GM12892 (cell line): ENCODE results near the gene TRIM27. TPM values are rescaled to one million over a fixed set of nuclear protein-coding genes. Genes with fewer than 3 reads are reported as not detected.
"Not testable (repeated sequence)": the region's sequence is repeated elsewhere in the genome, so short reads cannot be mapped to it uniquely, and the experiment has no call there.

Experiments used
- DNase-seq: peaks from one replicate; pipeline ENCODE4 v3.0.0; 2011; ENCODE audit not compliant: insufficient read length
- FAIRE-seq: peaks from 2 replicates; lab custom pipeline; 2011; peaks lifted over from hg19 to GRCh38; lab: Jason Lieb, UNC
- POLR2A ChIP-seq: IDR thresholded peaks from 2 replicates; pipeline ENCODE4 v1.6.1; 2011; ENCODE audit warnings: low read depth, low read length, control low read depth
- POLR2AphosphoS5 ChIP-seq: IDR thresholded peaks from 2 replicates; pipeline ENCODE4 v1.6.1; 2011; ENCODE audit warnings: low read depth, low read length, control low read depth
- TAF1 ChIP-seq: IDR thresholded peaks from 2 replicates; pipeline ENCODE4 v1.6.1; 2011; ENCODE audit warnings: low read depth, mild to moderate bottlenecking, control low read depth, low read length, borderline replicate concordance
- polyA plus RNA-seq: library from polyadenylated mRNA; unstranded; fragments of >200 nt; gene quantifications from one replicate; pipeline ENCODE4 v1.2.1, GENCODE V29; 2012; ENCODE audit warnings: missing spikeins, inconsistent platforms; ENCODE audit not compliant: missing spikeins

TRIM27 gene
- polyA plus RNA-seq: 33.3 TPM

GRCh38 chr6:28923318-28924102 lies at the start of gene TRIM27:
TRIM27 (minus strand) TSS chr6:28923985; CDS start chr6:28923632, 353 bp downstream.
- FAIRE-seq (peak; percentile 53), DNase-seq (peak; percentile 80)
- TF ChIP-seq POLR2A (peak; percentile 93), POLR2AphosphoS5 (peak; percentile 91), TAF1 (peak; percentile 40; the same call in 1 of the 2 replicates)

GRCh38 chr6:28970056-28970455 lies 46.3 kb upstream of the TRIM27 start:
- FAIRE-seq, DNase-seq: not testable (repeated sequence)

GRCh38 chr6:28969129-28969528 lies 45.3 kb upstream of the TRIM27 start:
- no peak for TF ChIP-seq POLR2AphosphoS5
- no peak for TF ChIP-seq TAF1
- TF ChIP-seq POLR2A: no peak
- FAIRE-seq: no peak
- no peak for DNase-seq

GRCh38 chr6:28968476-28968875 lies 44.7 kb upstream of the TRIM27 start:
- FAIRE-seq (no peak), DNase-seq (no peak)
- TF ChIP-seq POLR2A (no peak), POLR2AphosphoS5 (no peak), TAF1 (no peak)

GRCh38 chr6:28965706-28966105 lies 41.9 kb upstream of the TRIM27 start:
- FAIRE-seq (no peak), DNase-seq (no peak)
- TF ChIP-seq POLR2AphosphoS5 (no peak), POLR2A (no peak), TAF1 (no peak)

- FAIRE-seq (no peak), DNase-seq (no peak)
- TF ChIP-seq POLR2A (no peak), TAF1 (no peak), POLR2AphosphoS5 (no peak)
Measured at GRCh38 chr6:28960846-28961500, 37.2 kb upstream of the TRIM27 start.

GRCh38 chr6:28958561-28959243 lies 34.9 kb upstream of the TRIM27 start:
- not testable (repeated sequence) for DNase-seq, FAIRE-seq

GRCh38 chr6:28957795-28958314 lies 34.1 kb upstream of the TRIM27 start:
- DNase-seq, FAIRE-seq: not testable (repeated sequence)

- no peak for FAIRE-seq
- DNase-seq: no peak
- TF ChIP-seq POLR2A (no peak), TAF1 (no peak), POLR2AphosphoS5 (no peak)
Measured at GRCh38 chr6:28956331-28956730, 32.5 kb upstream of the TRIM27 start.

GRCh38 chr6:28953585-28954258 lies 29.9 kb upstream of the TRIM27 start:
- FAIRE-seq (no peak), DNase-seq (no peak)
- TF ChIP-seq TAF1: no peak
- TF ChIP-seq POLR2AphosphoS5: no peak
- no peak for TF ChIP-seq POLR2A

GRCh38 chr6:28953039-28953584 lies 29.3 kb upstream of the TRIM27 start:
- DNase-seq: no peak
- FAIRE-seq: peak; percentile 78
- no peak for TF ChIP-seq TAF1
- TF ChIP-seq POLR2AphosphoS5: no peak
- TF ChIP-seq POLR2A: no peak

- DNase-seq, FAIRE-seq: not testable (repeated sequence)
Measured at GRCh38 chr6:28949656-28950195, 25.9 kb upstream of the TRIM27 start.
